ENCODE data around the gene TOPORS.
"Not testable (repeated sequence)": the region's sequence is repeated elsewhere in the genome, so short reads cannot be mapped to it uniquely, and the experiment has no call there.

Gene TOPORS

DNA sequence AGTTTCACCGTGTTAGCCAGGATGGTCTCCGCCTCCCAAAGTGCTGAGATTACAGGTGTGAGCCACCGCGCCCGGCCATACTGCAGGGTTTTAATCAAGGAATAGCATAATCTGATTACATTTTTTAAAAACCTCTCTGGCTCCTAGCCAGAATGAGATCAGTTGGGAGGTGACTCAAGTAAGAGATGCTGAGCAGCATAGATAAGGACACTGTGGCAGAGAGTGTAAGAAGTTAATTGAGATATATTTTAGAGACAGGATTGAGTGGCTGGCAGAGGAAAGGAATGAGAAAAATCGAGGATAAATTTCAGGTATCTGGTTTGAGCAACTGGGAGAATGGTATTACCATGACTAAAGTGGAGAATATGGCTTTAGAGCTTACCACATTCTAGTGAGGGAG lies 19.1 kb downstream of the TOPORS start:
- no peak overlapping the region for H3K4me3 ChIP-seq (ENCODE audit: low read depth, low read length)
- no peak for TF ChIP-seq CTCF (IDR thresholded peaks at IDR 0.05; ENCODE audit: low read depth, low read length)
- no peak for DNase-seq (ENCODE audit: low read depth, low spot score)
- in situ Hi-C loops (cut with HindIII; ENCODE audit: low sequenced_read_pairs) = no loop called here

- peak overlapping the region; percentile 78 for H3K4me3 ChIP-seq (ENCODE audit: low read depth, low read length)
- DNase-seq (ENCODE audit: low read depth, low spot score) = no peak
- TF ChIP-seq CTCF (IDR thresholded peaks at IDR 0.05; ENCODE audit: low read depth, low read length) = no peak
- in situ Hi-C loops (cut with HindIII; ENCODE audit: low sequenced_read_pairs) = no loop called here
Observed at GRCh38 chr9:32526707-32527048, 25.7 kb downstream of the TOPORS start.

DNA sequence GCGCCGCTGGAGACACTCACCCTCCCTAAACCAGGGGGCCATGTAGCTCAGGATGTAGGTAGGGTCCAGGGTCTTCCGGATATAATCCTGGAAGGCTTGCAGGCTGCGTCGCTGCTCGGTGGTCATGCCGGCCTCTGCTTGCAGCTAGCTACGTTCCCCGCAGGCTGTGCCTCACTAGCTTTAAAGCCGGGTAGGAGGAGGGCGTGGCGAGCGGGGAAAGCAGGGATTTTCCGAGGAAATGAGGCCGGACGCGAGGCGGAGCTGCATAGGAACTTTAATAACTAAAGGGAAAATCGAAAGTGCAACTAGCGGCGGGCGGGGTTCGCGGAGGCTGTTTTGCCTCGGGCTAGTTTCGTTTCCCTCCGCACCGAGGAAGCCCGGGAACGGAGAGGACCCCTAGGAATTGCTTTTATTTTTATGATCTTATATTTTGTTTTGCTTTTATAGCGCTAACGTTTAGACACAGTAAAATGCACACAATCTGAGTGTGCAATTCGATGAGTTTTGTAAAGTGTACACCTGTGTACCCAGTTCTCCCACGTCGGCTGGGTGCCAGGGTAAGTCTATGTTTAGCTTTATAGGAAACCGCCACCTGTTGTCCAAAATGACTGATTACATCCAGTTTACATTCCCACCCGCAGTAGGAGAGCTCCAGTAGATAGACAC lies 26.2 kb downstream of the TOPORS start, which contains the start of gene RIGI:
Gene RIGI (minus strand): TSS at position 156 of the 666 bp plus-strand sequence. CDS start 30 bp downstream, at position 126.
- peak; percentile 41 for TF ChIP-seq CTCF (IDR thresholded peaks at IDR 0.05; ENCODE audit: low read depth, low read length)
- in situ Hi-C loops (cut with HindIII; ENCODE audit: low sequenced_read_pairs) = no loop called here
- H3K4me3 ChIP-seq (ENCODE audit: low read depth, low read length) = peak within 1 kb of the TSS; percentile 78
- DNase-seq (ENCODE audit: low read depth, low spot score) = peak; percentile 94

DNA sequence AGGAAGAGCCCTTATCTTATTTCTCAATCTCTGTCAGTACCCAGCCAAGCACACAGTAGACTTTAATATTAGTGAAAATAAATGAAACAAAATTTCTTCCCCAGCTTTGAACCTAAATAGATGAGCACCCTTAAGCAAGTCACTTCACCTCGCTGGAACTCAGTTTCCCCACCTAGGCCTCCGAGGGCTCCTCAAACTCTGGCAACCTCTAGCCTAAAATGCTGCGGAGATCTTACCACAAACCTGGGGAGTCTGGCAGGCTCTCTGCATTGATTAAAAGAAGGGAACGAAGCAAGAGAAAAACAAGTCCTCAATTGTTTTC lies 26.7 kb downstream of the TOPORS start:
- TF ChIP-seq CTCF (IDR thresholded peaks at IDR 0.05; ENCODE audit: low read depth, low read length) = no peak
- no peak for DNase-seq (ENCODE audit: low read depth, low spot score)
- H3K4me3 ChIP-seq (ENCODE audit: low read depth, low read length) = peak overlapping the region; percentile 78
- in situ Hi-C loops (cut with HindIII; ENCODE audit: low sequenced_read_pairs) = no loop called here

DNA sequence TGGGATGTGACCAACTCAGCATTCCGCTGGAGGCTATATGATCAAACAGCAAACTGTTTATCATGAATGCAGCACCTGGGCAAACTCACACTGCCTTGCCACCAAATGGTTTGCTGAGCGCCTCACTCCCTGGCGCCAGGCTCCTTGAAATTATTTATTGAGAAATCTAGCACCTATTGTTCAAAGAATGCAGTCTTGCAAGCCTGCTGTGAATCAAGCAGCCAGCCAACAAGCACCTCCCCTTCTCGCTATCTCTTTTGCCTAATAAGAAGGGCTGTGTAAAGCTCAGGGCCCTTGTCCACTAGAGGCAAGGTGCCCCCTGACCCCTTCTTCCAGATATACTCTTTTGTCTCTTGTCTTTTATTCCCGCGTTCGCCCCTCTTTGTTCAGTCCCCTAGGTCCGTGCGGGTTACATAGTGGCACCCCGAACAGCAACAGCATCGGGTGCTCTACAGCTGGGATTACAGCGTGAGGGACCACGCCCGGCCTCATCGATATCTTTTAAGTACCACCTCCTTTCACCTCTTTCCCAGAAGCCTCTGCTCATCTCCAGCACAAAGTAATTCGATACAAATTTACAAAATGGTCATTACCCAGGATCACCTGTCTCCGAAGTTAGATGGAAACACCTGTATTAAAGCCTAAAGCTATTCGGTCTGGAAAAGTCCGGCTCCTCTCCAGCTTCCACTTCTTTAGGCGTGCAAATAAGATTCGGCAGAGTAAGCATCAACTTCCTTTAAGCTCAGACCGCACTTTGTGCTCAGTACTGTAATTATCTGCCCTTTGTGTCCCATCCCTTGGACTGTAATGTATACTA lies 27.3 kb downstream of the TOPORS start:
- H3K4me3 ChIP-seq (ENCODE audit: low read depth, low read length) = peak overlapping the region; percentile 78
- DNase-seq (ENCODE audit: low read depth, low spot score) = peak; percentile 8
- in situ Hi-C loops (cut with HindIII; ENCODE audit: low sequenced_read_pairs) = no loop called here
- no peak for TF ChIP-seq CTCF (IDR thresholded peaks at IDR 0.05; ENCODE audit: low read depth, low read length)

GRCh38 chr9:32524558-32524891 lies 27.9 kb downstream of the TOPORS start:
- DNase-seq (ENCODE audit: low read depth, low spot score); in situ Hi-C loops (cut with HindIII; ENCODE audit: low sequenced_read_pairs); H3K4me3 ChIP-seq (ENCODE audit: low read depth, low read length): not testable (repeated sequence)

- in situ Hi-C loops (cut with HindIII; ENCODE audit: low sequenced_read_pairs) = no loop called here
- no peak for DNase-seq (ENCODE audit: low read depth, low spot score)
- H3K4me3 ChIP-seq (ENCODE audit: low read depth, low read length) = no peak overlapping the region
- TF ChIP-seq CTCF (IDR thresholded peaks at IDR 0.05; ENCODE audit: low read depth, low read length) = no peak
Observed at GRCh38 chr9:32523910-32524309, 28.5 kb downstream of the TOPORS start.

All from astrocyte of the spinal cord (primary cell).